ENCODE measurements around the gene TIMM44.
"Not testable (repeated sequence)": the region's sequence is repeated elsewhere in the genome, so short reads cannot be mapped to it uniquely, and the experiment has no call there.

Gene TIMM44

DNA sequence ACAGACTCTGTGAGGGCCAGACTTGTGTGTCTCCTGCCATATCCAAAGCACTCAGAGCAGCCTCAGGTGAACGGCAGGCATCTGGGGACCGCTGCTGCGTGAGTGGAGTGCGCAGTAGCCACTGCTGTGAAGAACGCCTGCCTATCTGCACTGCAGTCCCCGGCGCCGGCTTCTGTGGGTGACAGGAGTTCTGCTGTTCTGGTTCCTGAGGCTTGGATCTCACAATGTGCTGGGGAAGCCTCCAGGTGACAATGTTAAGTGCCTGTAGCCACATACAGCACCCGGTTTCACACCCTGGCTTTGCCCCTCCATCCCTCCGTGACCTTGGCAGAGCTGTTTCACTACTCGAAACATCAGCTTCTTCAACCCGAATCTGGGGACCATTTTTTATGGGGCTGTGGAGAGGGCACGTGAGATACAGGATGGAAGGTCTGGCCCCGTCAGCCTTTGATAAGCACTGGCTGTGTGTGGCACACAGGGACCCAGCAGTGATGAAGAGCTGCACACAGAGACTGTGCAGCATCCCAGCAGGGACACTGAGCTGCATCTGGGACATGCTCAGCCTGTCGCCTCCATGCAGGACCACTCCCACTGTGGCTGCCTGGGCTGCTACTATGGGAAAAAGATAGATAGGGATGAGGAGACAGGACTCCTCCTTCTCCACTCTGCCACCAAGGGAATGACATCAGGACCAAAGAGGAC, 33.7 kb upstream of the TIMM44 start:
- no peak for DNase-seq (ENCODE audit: low read depth in 1 of 2, low spot score in 1 of 2)

- DNase-seq (ENCODE audit: low read depth in 1 of 2, low spot score in 1 of 2), result no peak
Measured at GRCh38 chr19:7976461-7976860, 33.0 kb upstream of the TIMM44 start.

- no peak for DNase-seq (ENCODE audit: low read depth in 1 of 2, low spot score in 1 of 2)
Measured at GRCh38 chr19:7975037-7975436, 31.6 kb upstream of the TIMM44 start.

- no peak for DNase-seq (ENCODE audit: low read depth in 1 of 2, low spot score in 1 of 2)
Measured at GRCh38 chr19:7973883-7974282, 30.4 kb upstream of the TIMM44 start.

DNA sequence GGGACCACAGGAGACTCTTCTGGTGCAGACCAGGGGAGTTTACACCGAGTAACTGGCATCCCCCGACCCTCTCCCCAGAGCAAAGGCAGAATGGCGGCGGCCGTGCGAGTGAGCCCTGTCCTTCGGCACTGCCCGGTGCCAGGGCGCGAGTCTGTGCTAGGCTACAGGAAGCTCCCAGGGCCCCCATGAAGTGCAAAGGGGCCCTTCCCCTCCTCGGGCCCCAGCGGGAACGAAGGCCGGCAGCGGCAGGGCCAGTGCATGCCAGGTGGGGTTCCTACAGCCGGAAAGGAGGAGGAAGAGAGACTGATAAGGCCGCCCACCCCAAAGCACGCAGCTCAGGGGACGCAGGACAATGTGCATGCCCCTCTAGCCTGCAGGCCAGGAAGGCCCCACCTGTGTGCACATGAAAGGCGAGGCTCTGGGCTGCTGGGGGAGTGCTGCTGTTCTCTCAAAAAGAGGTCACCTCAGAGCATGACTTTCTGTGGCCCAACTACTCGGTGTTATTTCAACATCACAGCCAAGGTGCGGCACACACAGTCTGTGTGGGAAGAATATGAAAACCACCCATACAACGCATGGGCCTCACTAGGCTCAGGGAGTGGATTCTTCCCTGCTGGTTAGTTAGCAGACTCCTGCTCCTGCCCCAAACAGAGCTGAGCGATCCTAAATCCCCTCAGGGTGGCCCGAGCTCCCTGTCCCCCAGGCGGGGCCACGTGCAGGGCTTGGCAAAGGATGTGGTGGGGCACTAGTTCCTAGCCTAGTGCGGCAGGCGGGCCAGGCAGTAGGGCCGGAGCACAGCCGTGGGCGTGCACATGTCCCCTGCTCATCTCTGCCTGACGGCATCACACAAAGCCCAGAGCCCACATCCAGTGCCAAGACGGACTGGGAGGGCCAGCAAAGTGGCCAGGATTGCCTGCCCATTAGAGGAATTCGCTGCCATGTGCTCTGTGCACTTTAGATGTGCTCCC, 28.4 kb upstream of the TIMM44 start:
- no peak for DNase-seq (ENCODE audit: low read depth in 1 of 2, low spot score in 1 of 2)

DNA sequence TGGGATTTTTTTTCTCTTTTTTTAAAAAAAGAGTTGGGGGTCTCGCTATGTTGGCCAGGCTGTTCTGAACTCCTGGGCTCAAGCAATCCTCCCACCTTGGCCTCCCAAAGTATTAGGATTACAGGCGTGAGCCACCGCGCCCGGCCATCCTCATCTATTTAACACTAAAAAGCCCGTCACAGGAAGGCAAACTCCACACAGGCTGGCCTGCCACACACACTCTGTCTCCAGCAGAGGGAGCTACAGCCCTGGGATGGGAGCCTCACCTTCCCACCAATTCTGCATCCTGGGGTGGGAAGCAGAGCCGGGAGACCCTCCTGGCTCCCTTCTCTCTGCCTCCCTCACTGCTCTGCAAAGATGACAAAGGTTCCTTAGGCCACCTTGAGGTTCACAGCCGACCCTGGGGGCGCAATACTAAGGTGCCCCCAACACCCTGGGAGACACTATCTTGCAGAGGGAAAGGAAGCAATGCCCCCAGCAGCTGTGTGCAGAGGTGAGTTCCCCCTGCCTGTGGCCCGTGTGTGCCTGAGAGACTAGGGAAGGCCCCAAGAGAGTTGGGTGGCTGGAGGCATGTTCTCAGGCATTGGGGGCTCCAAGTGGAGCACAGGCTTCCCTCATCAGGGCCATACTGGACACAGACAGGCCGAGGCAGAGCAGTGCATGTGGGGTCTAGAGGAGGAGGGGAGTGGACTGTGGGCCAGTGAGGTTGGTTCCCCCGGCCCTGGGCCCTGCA, 27.4 kb upstream of the TIMM44 start:
- DNase-seq (ENCODE audit: low read depth in 1 of 2, low spot score in 1 of 2), result no peak

DNA sequence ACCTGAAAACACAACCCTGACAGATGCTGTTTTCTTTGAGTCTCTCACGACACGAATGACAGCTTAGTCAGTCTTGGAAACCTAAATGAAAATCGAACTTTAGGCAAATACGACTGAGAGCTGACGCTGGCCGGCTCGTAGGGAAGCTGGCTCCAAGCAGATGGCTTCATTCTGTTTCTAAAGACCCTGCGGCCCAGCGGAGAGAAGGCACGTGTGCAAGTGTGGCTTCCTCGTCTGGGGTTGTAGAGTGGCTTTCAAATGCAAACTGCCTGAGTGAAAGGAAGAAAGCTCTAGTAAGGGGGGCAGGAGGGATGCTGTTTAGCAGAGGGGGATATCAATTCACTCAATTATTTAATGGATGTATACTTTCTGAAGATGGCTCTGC, 26.1 kb upstream of the TIMM44 start:
- no peak for DNase-seq (ENCODE audit: low read depth in 1 of 2, low spot score in 1 of 2)

DNA sequence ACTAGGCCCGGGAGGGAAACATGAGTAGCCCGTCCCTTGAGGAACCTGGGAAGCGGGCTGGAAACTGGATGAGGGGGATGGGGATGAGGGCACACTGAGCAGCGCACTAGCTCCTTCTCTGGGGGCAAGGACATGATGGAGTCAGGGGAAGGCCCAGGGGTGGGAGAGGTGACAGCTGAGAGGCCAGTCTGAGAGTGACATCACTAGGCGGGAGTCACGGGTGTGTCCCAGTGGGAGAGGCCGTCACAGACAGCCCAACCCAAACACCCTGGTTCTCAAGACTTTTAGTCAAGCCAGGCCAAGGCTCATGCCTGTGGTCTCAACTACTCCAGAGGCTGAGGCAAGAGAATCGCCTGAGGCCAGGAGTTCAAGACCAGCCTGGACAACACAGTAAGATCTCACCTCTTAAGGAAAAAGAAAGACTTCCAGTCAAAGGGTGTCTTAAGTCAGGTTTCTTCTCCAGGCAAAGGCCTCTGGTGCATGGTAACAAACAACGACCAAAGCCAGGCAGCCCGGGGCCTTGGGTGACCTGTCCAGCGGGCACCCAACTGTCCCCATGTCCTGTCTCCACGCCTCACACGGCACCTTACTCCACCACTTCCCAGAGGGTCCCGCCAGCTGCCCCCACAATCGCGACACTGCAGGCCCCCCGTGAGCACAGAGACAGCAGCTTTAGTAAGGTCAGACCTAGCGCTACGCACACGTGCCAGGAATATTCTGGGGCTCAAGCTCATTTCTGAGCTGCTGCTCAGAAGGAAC, 25.5 kb upstream of the TIMM44 start:
- no peak for DNase-seq (ENCODE audit: low read depth in 1 of 2, low spot score in 1 of 2)

GRCh38 chr19:7968008-7968795, 24.7 kb upstream of the TIMM44 start:
- DNase-seq (ENCODE audit: low read depth in 1 of 2, low spot score in 1 of 2), result no peak

DNA sequence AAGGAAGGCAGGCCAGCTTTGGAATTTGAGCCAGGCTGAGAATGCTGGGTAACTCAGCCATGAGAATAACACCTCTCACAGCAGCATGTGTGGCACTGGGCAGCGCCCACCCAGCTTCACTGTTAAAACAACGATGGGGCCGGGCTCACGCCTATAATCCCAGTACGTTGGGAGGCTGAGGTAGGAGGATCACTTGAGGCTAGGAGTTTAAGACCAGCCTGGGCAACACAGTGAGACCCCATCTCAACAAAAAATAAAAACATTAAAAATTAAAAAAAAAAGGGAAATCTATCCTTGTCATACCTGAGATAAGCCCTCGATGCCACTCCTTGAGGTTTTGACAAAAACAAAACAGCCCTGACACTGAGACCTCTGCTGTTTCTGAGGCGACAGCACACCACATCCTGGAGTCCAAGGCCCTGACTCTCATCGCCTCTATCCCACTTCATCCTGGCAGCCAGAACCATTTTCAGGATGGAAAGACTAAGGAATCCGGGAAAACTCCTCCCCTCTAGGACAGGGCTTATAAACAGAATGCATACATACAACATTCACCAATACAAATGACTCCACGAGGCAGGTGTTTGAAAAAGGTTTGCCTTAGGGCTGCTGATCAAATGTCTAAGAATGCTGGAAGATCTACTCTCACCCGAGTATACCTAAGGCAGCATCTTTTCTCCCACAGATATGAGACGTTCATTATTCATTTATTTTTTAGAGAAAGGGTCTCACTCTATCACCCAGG, 22.6 kb upstream of the TIMM44 start:
- no peak for DNase-seq (ENCODE audit: low read depth in 1 of 2, low spot score in 1 of 2)

- no peak for DNase-seq (ENCODE audit: low read depth in 1 of 2, low spot score in 1 of 2)
Measured at GRCh38 chr19:7965259-7965841, 21.9 kb upstream of the TIMM44 start.

DNA sequence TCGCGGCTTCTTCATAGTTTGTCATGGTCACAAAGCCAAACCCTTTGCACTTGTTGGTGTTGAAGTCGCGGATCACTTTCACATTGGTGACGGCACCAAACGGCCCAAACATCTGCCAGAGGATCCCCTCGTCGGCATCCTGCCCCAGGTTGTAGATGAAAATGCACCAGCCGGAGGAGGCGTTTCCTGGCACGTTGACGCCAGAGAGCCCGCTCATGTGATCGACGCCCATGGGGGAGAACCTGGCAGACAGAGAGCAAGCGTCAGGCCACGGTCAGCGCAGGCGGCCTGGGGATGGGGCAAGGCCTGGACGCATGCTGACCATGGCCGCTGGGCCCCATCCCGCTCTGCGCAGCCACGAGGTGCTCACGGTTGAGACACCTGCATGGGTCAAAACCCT, 20.1 kb upstream of the TIMM44 start:
- no peak for DNase-seq (ENCODE audit: low read depth in 1 of 2, low spot score in 1 of 2)

DNA sequence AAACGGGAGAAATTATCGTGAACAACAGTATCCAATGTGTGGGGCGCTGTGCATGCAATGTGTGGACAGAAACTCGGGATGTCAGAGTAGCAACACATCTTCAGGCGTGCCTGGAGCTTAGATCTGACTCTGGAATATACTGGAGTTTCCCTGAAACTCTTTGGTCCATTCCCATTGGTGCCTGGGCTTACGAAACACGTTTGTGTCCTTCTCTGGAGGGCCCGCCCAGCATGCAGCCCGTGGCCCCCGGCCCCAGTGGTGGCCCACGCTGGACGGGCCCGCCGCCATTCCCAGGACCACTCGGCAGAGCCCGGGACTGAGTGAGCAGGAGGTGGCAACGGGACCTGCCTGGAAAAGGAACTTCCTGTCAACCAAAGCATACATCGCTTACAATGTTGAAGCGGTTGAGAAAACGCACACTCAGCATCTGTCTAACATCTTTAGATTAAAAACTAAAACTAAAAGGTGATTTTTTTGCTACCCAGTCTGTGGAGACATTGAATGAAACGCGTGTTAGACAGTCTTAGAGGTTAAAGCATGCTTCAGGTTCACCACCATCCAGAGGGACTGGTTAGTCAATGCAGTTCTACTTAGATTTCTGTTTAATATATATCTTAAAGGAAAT, 19.3 kb upstream of the TIMM44 start:
- DNase-seq (ENCODE audit: low read depth in 1 of 2, low spot score in 1 of 2), result no peak

DNA sequence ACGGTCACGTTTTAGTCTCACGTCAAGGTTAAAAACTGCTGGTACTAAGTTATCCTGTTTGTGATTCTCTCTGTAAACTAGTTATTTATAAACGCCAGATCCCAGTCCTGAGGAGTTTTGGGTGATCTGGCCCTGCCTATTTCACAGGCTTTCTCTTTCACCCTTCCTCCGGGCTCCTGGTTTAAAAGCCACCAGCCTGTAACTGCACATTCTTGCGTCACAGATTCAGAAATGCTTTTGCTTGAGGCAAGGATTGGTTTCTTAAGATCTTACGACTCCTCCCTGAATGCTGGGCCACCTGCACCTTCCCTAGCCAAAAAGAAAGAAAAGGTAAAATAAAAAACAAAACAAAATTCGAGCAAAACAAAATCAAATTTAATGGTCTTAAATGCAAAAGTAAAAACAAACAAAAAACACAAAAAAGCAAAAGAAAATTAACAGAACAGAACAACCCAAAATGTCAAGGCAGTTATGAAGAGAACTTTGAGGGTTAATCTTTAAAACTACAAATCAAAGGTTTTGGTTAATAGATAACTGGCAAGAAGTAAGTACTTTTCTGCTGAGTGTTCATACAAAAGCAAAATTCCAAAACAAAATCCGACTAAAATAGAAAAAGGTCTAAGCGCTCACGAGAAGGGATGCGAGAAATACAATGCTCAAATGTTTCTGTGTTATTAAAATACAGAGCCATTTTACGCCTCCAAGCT, 18.6 kb upstream of the TIMM44 start:
- DNase-seq (ENCODE audit: low read depth in 1 of 2, low spot score in 1 of 2), result no peak

GRCh38 chr19:7961082-7961481, 17.6 kb upstream of the TIMM44 start:
- not testable (repeated sequence) for DNase-seq (ENCODE audit: low read depth in 1 of 2, low spot score in 1 of 2)

DNA sequence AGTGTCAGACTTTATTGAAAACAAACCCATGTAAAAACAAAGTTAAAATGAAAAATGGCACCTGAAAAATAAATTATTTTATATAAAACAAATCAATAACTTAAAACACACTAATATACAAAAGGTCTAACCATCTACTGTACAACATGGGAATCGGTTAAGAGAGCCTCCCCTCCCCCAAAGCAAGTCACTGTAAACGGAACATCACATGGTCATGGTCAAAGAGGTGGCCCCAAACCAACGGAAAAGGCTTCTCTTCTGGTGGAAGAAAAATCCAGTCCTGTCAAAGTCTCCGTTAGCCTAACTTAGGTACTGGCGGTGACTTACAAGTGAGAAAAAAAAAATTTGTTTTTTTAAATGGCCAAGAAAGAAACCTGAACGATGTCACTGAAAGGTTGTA, 15.7 kb upstream of the TIMM44 start:
- no peak for DNase-seq (ENCODE audit: low read depth in 1 of 2, low spot score in 1 of 2)

- DNase-seq (ENCODE audit: low read depth in 1 of 2, low spot score in 1 of 2), result no peak
Measured at GRCh38 chr19:7955696-7956095, 12.2 kb upstream of the TIMM44 start.

GRCh38 chr19:7953576-7953975, 10.1 kb upstream of the TIMM44 start:
- DNase-seq (ENCODE audit: low read depth in 1 of 2, low spot score in 1 of 2), result no peak

All from activated CD4-positive, alpha-beta T cell treated with anti-CD3 and anti-CD28 coated beads, Interleukin-2, amount 50 U/mL, for 24 hours (primary cell).